Measurements from ENCODE around the gene NOTO. TPM values are rescaled to one million over a fixed set of nuclear protein-coding genes. Genes with fewer than 3 reads are reported as not detected.

Gene NOTO
- total and polyA plus RNA-seq, 2 experiments from 2014 or later: not detected

- H3K79me2 ChIP-seq: peaks cover 34% of the 10 kb centered on the region
- WGBS (ENCODE audit: low lambda C conversion rate, missing lambda C conversion rate): 88% methylated on average over 2 of the region's 2 CpGs
These were observed 15.5 kb downstream of the NOTO start for GRCh38 chr2:73217826-73218225.

DNA sequence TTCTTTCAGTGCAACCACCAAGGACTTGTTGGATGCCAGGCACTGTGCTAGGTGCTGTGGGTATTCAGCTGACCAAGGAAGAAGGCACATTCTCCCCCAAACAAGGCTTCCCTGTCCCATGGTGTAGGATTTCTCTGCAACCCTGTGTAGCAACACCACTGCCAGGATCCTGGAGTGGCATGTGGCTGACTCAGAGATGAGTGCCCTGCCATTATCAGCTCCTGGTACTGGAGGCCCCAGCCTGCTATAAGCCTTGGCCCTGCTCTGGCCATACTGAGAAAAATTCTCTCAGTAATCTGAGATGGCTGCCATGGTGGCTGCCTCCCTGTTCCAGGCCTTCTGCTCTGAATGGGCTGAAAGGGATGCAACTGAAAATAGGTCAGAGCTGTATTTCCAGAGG is 15.9 kb downstream of the NOTO start:
- Histone ChIP-seq H3K4me1 (ENCODE audit: insufficient read depth) (peaks cover 7% of the 10 kb centered on the region), H3K36me3 (replicated peaks; ENCODE audit: insufficient read depth, low read depth) (no peaks in the 10 kb centered on the region), H3K4me2 (no peak overlapping the region), H3K27ac (no peak overlapping the region), H4K20me1 (ENCODE audit: insufficient read depth, poor library complexity, severe bottlenecking) (no peaks in the 10 kb centered on the region), H3K4me3 (no peak overlapping the region), H3K27me3 (no peaks in the 10 kb centered on the region), H3K79me2 (peaks cover 34% of the 10 kb centered on the region), H3K9me3 (ENCODE audit: low read depth) (no peaks in the 10 kb centered on the region), H3K9me2 (replicated peaks; ENCODE audit: insufficient read depth) (no peaks in the 10 kb centered on the region), H2AFZ (no peak overlapping the region)
- DNase-seq (ENCODE audit: low spot score): peak; percentile 11
- TF ChIP-seq EZH2 (IDR thresholded peaks at IDR 0.05; ENCODE audit: borderline replicate concordance) (no peak), CTCF (IDR thresholded peaks at IDR 0.05; ENCODE audit: poor library complexity) (no peak), EZH2phosphoT487 (IDR thresholded peaks at IDR 0.05; ENCODE audit: low read depth, severe bottlenecking, unreplicated experiment) (no peak)

More at GRCh38 chr2:73217826-73218225, 15.5 kb downstream of the NOTO start:
- Histone ChIP-seq H3K4me3 (no peak overlapping the region), H3K4me2 (no peak overlapping the region), H3K36me3 (replicated peaks; ENCODE audit: insufficient read depth, low read depth) (no peaks in the 10 kb centered on the region), H2AFZ (no peak overlapping the region), H3K4me1 (ENCODE audit: insufficient read depth) (peaks cover 11% of the 10 kb centered on the region), H3K27me3 (no peaks in the 10 kb centered on the region), H3K9me3 (ENCODE audit: low read depth) (no peaks in the 10 kb centered on the region), H3K9me2 (replicated peaks; ENCODE audit: insufficient read depth) (no peaks in the 10 kb centered on the region), H4K20me1 (ENCODE audit: insufficient read depth, poor library complexity, severe bottlenecking) (no peaks in the 10 kb centered on the region), H3K27ac (no peak overlapping the region)
- no peak for DNase-seq (ENCODE audit: low spot score)
- TF ChIP-seq CTCF (IDR thresholded peaks at IDR 0.05; ENCODE audit: poor library complexity) (no peak), EZH2phosphoT487 (IDR thresholded peaks at IDR 0.05; ENCODE audit: low read depth, severe bottlenecking, unreplicated experiment) (no peak), EZH2 (IDR thresholded peaks at IDR 0.05; ENCODE audit: borderline replicate concordance) (no peak)

DNA sequence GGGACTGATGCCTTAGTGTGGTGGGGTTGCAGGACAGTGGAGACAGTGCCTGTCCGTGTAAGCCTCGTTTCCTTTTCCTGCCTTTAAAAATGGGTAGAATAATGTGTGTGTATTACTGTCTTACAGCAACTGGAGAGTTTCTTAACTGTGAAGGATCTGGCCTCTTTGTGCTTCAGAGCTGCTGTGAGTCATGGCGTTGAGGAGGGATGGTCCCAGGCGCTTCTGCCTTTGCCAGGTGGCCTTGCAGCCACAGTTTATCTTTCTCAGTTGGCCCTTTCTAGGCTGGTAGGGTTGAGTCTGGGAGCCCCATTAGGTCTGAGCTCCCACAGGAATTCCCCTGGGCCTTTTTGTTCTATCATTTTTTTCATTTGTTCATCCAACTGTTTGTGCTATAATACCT is 21.4 kb downstream of the NOTO start:
- TF ChIP-seq EZH2 (IDR thresholded peaks at IDR 0.05; ENCODE audit: borderline replicate concordance): no peak
- no peak overlapping the region for H3K4me3 ChIP-seq
- H3K9me2 ChIP-seq (replicated peaks; ENCODE audit: insufficient read depth): no peaks in the 10 kb centered on the region
- no peaks in the 10 kb centered on the region for H3K79me2 ChIP-seq
- no peak overlapping the region for H3K4me2 ChIP-seq
- H3K4me1 ChIP-seq (ENCODE audit: insufficient read depth): no peaks in the 10 kb centered on the region
- DNase-seq (ENCODE audit: low spot score): no peak
- H2AFZ ChIP-seq: no peak overlapping the region
- H3K36me3 ChIP-seq (replicated peaks; ENCODE audit: insufficient read depth, low read depth): no peaks in the 10 kb centered on the region
- WGBS (ENCODE audit: low lambda C conversion rate, missing lambda C conversion rate): 94% methylated on average over 4 of the region's 4 CpGs
- no peak overlapping the region for H3K27ac ChIP-seq
- H3K9me3 ChIP-seq (ENCODE audit: low read depth): no peaks in the 10 kb centered on the region
- no peaks in the 10 kb centered on the region for H4K20me1 ChIP-seq (ENCODE audit: insufficient read depth, poor library complexity, severe bottlenecking)
- no peaks in the 10 kb centered on the region for H3K27me3 ChIP-seq

DNA sequence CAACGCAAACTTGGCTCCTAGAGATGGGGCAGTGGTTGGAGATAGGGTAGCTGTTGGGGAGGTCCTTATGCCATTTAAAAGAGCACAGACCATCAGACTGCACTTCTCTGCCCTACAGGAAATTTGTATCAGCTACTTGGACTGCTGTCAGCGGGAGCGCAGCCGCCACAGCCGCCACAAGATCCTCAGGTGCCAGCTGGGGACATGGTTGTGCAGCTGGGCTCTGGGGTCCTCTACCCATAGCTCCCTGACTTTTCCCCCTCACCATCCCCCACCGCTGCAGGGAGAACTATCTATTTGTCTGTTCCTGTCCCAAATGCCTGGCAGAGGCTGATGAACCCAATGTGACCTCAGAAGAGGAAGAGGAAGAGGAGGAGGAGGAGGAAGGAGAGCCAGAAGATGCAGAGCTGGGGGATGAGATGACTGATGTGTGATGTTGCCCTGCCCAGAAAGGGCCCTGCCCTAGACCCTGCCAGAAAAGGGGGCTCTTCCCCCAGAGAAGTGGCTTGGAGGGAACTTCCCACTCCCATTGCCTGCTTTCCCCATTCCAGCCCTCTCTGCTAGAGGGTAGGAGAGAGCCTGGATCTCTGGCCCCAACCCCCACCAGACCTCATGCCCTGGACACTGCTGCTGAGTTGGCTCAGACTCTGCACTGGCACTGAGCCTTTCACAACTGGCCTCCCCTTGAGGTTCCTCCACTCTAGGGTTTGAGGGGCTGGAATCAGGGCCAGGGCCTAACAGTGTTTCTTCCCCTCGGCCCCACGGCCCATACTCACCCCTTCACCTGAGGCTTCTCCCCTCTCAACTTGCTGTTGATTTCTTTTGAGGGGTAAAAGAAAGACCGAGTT is 23.4 kb downstream of the NOTO start:
- Histone ChIP-seq H3K9me2 (replicated peaks; ENCODE audit: insufficient read depth) (no peaks in the 10 kb centered on the region), H4K20me1 (ENCODE audit: insufficient read depth, poor library complexity, severe bottlenecking) (no peaks in the 10 kb centered on the region), H3K4me1 (ENCODE audit: insufficient read depth) (no peaks in the 10 kb centered on the region), H3K4me3 (no peak overlapping the region), H3K27me3 (no peaks in the 10 kb centered on the region), H3K79me2 (no peaks in the 10 kb centered on the region), H3K4me2 (no peak overlapping the region), H3K27ac (no peak overlapping the region), H3K36me3 (replicated peaks; ENCODE audit: insufficient read depth, low read depth) (no peaks in the 10 kb centered on the region), H3K9me3 (ENCODE audit: low read depth) (no peaks in the 10 kb centered on the region), H2AFZ (no peak overlapping the region)
- TF ChIP-seq EZH2phosphoT487 (IDR thresholded peaks at IDR 0.05; ENCODE audit: low read depth, severe bottlenecking, unreplicated experiment) (no peak), CTCF (IDR thresholded peaks at IDR 0.05; ENCODE audit: poor library complexity) (no peak), EZH2 (IDR thresholded peaks at IDR 0.05; ENCODE audit: borderline replicate concordance) (no peak)
- no peak for DNase-seq (ENCODE audit: low spot score)
- WGBS (ENCODE audit: low lambda C conversion rate, missing lambda C conversion rate): 96% methylated on average over 9 of the region's 9 CpGs

Data from hepatocyte (in vitro differentiated cells).